Ascending aorta (tissue), 2 donors: ENCODE results near the gene AGMO. TPM values are rescaled to one million over a fixed set of nuclear protein-coding genes. Genes with fewer than 3 reads are reported as not detected.
"Not testable (repeated sequence)": the region's sequence is repeated elsewhere in the genome, so short reads cannot be mapped to it uniquely, and the experiment has no call there.

Experiments used
- DNase-seq, 2 donors: peaks; one replicate each; pipeline ENCODE4 v3.0.0-alpha.2; 2019; ENCODE audit warnings: low spot score in 2 of 2
- H3K27ac ChIP-seq, 2 donors: fragments of 200-600 bp; sonication (generic); one replicate each; pipeline ENCODE4 v1.5.1; 2016 to 2017; ENCODE audit warnings: mild to moderate bottlenecking in 1 of 2
- H3K27me3 ChIP-seq: fragments of 200-600 bp; sonication (generic); one replicate; pipeline ENCODE4 v1.5.1; 2017
- H3K36me3 ChIP-seq, 2 donors: fragments of 200-600 bp; sonication (generic); one replicate each; pipeline ENCODE4 v1.5.1; 2016
- H3K4me1 ChIP-seq, 2 donors: fragments of 200-600 bp; sonication (generic); one replicate each; pipeline ENCODE4 v1.5.1; 2016 to 2017; ENCODE audit warnings: mild to moderate bottlenecking in 1 of 2
- H3K4me3 ChIP-seq, 2 donors: fragments of 200-600 bp; sonication (generic); one replicate each; pipeline ENCODE4 v1.5.1; 2016 to 2017; ENCODE audit warnings: mild to moderate bottlenecking in 1 of 2
- H3K9me3 ChIP-seq, 2 donors: fragments of 200-600 bp; sonication (generic); one replicate each; pipeline ENCODE4 v1.5.1; 2016
- intact Hi-C: fragments of 100-400 bp; cut with DNase I; formaldehyde crosslinking; loops from one replicate; pipeline ENCODE4 v1.15.1; 2023
- total RNA-seq: library from RNA; depleted of rRNA; stranded (reverse); fragments of >200 nt; gene quantifications from one replicate; pipeline ENCODE4 v1.1.0, GENCODE V29; 2016
- TF ChIP-seq, protein P1 (sequence below), 3 experiments: fragments of 200-600 bp in 2 of 3; fragments of 450-650 bp in 1 of 3; sonication (generic) in 2 of 3; IDR thresholded peaks; one replicate each; pipeline ENCODE4 v1.5.1; 2016 to 2019; ENCODE audit warnings: antibody characterized with exemption in 3 of 3, mild to moderate bottlenecking in 1 of 3, moderate library complexity in 1 of 3

AGMO gene
- total RNA-seq, 1 donor from 2014 or later: not detected

DNA sequence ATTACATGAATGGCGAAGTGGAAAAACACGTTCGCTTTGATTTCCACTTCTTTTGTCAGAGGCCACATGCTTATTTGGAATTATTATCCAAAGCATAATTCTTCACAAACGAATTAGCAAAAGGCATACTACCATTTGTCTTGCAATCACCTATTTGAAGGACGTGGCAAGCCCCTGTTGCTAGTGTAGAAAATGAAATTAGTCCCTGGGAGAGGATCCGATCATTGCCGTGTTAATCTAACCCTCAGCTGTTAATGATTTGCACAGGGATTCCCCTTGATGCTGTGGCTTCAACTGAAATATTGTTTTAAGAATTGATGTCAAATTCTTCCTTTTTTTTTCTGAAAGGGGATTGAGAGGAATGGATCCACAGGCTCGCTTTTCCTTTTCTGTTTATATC, 4.6 kb downstream of the AGMO start:
- Histone ChIP-seq H3K36me3 (no peaks in the 10 kb centered on the region), H3K4me1 (peaks cover 0 to 12% of the 10 kb centered on the region in 2 donors), H3K9me3 (no peaks in the 10 kb centered on the region), H3K27ac (no peak overlapping the region), H3K27me3 (no peaks in the 10 kb centered on the region), H3K4me3 (no peak overlapping the region)
- no peak for DNase-seq
- TF ChIP-seq, protein P1, sequence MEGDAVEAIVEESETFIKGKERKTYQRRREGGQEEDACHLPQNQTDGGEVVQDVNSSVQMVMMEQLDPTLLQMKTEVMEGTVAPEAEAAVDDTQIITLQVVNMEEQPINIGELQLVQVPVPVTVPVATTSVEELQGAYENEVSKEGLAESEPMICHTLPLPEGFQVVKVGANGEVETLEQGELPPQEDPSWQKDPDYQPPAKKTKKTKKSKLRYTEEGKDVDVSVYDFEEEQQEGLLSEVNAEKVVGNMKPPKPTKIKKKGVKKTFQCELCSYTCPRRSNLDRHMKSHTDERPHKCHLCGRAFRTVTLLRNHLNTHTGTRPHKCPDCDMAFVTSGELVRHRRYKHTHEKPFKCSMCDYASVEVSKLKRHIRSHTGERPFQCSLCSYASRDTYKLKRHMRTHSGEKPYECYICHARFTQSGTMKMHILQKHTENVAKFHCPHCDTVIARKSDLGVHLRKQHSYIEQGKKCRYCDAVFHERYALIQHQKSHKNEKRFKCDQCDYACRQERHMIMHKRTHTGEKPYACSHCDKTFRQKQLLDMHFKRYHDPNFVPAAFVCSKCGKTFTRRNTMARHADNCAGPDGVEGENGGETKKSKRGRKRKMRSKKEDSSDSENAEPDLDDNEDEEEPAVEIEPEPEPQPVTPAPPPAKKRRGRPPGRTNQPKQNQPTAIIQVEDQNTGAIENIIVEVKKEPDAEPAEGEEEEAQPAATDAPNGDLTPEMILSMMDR (IDR thresholded peaks at IDR 0.05): no peak
- intact Hi-C loops: loop anchor here (10.0 kb wide), 1 partner anchor 508 kb away; no protein-coding TSS in a partner anchor

DNA sequence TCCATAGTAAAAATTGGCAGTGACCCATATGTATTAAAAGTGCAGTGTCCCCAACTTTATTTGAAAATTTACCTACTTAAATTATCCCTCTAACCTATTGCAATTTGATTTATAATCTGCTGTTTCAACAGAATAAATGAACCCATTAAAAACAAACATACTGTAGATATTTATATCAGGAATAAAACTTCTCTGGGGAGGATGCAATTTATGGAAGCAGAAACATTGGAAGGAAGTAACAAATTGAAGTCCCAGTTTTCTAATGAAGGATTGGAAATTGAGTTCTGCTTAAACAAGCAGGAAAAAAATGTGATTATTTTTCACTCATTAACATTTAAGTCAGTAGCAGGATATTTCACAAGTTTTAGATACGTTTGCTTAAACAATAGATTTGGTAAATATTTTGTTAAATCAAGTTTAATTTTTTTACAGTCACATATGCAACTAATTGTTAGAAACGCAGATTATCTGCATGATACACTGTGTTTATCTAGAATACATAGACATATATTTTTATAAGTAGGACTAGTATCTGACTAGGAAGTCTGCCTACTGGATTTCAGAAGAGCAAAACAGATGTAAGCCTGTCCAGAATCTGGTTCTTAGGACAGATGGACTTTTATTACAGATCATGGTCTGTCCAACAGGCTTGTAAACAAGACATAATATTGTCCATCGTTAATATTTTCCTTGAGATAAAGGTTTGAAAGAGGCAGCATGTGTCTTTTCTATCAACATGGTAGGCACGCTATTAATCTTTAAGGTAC, 5.3 kb downstream of the AGMO start:
- H3K27ac ChIP-seq: no peak overlapping the region
- no peaks in the 10 kb centered on the region for H3K36me3 ChIP-seq

DNA sequence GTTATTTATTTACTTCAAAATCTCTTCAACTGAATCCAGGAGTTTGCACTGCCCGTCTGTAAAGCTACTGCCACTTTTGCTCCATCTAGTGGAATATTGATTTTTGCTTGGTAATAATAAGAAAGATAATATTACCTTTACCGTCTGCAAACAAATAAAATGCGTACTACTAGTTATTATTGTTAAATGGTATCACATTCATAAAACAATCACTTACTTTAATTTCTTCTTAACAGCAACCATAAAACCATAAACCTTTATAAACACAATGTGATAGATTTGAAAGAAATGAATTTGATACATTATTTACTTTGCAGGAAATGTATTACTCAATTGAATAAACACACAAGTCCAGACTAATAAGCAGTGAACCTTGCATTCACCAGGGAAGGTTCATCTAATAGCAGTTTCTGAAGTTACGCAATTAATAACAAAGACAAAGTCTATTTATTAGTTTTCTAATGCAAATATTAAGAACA, 6.4 kb downstream of the AGMO start:
- no peak for DNase-seq
- H3K4me3 ChIP-seq: no peak overlapping the region
- H3K27me3 ChIP-seq: no peaks in the 10 kb centered on the region
- H3K27ac ChIP-seq: no peak overlapping the region
- H3K9me3 ChIP-seq: no peaks in the 10 kb centered on the region
- TF ChIP-seq, protein P1 (IDR thresholded peaks at IDR 0.05): no peak
- intact Hi-C loops: loop anchor here (10.0 kb wide), 1 partner anchor 509 kb away; no protein-coding TSS in a partner anchor
- H3K4me1 ChIP-seq: peaks cover 0 to 7% of the 10 kb centered on the region in 2 donors
- no peaks in the 10 kb centered on the region for H3K36me3 ChIP-seq

More for the DNA sequence above, 5.3 kb downstream of the AGMO start:
- TF ChIP-seq, protein P1 (IDR thresholded peaks at IDR 0.05): no peak
- Histone ChIP-seq H3K4me1 (peaks cover 0 to 12% of the 10 kb centered on the region in 2 donors), H3K4me3 (no peak overlapping the region), H3K27me3 (no peaks in the 10 kb centered on the region), H3K9me3 (no peaks in the 10 kb centered on the region)
- no peak for DNase-seq
- intact Hi-C loops: loop anchor here (10.0 kb wide), 1 partner anchor 508 kb away; no protein-coding TSS in a partner anchor

DNA sequence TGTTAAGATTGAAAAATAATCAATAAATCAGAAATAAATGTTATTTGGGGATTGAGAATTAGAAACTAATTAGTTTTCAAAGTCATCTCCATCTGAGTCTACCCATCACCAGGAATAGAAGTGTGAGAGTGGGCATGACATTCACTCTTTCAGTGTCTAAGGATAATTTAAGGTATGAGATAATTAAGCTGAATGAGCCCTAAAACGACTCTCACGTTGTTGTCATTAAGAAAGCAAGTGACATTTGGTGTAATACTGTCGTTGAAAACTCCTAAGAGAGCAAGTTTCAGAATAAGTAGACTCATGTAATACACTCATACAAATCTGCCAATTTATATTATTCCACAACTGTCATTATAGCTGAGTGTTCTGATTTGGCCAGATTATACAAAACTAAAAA, 7.1 kb downstream of the AGMO start:
- H3K4me3 ChIP-seq: no peak overlapping the region
- intact Hi-C loops: loop anchor here (10.0 kb wide), 1 partner anchor 510 kb away; no protein-coding TSS in a partner anchor

DNA sequence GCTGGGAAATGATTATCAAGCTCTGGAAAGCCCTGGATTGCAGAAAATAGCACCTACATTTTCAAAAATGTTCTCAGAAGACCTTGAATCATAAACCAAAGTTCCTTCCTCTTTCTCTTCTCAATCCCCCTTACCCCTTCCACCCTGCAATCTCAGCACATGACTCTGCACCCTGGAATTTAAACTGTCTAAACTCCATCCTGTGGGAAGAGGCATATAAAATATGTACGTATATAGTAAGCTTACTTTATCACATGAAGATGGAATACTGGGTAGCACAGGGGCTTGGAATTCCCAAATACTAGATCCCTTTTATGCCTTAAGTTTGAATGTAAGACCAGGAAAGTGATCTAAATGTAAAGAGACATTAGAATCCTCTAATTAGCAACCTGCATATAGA, 7.7 kb downstream of the AGMO start:
- H3K27ac ChIP-seq: no peak overlapping the region
- no peak for DNase-seq
- peaks cover 0 to 7% of the 10 kb centered on the region in 2 donors for H3K4me1 ChIP-seq
- no peak overlapping the region for H3K4me3 ChIP-seq
- intact Hi-C loops: loop anchor here (10.0 kb wide), 1 partner anchor 511 kb away; no protein-coding TSS in a partner anchor
- H3K27me3 ChIP-seq: no peaks in the 10 kb centered on the region
- TF ChIP-seq, protein P1 (IDR thresholded peaks at IDR 0.05): no peak
- H3K9me3 ChIP-seq: no peaks in the 10 kb centered on the region
- no peaks in the 10 kb centered on the region for H3K36me3 ChIP-seq

More for the DNA sequence above, 7.1 kb downstream of the AGMO start:
- DNase-seq: no peak
- H3K27me3 ChIP-seq: no peaks in the 10 kb centered on the region
- H3K9me3 ChIP-seq: no peaks in the 10 kb centered on the region
- no peaks in the 10 kb centered on the region for H3K36me3 ChIP-seq
- TF ChIP-seq, protein P1 (IDR thresholded peaks at IDR 0.05): no peak
- no peak overlapping the region for H3K27ac ChIP-seq
- H3K4me1 ChIP-seq: peaks cover 0 to 7% of the 10 kb centered on the region in 2 donors

DNA sequence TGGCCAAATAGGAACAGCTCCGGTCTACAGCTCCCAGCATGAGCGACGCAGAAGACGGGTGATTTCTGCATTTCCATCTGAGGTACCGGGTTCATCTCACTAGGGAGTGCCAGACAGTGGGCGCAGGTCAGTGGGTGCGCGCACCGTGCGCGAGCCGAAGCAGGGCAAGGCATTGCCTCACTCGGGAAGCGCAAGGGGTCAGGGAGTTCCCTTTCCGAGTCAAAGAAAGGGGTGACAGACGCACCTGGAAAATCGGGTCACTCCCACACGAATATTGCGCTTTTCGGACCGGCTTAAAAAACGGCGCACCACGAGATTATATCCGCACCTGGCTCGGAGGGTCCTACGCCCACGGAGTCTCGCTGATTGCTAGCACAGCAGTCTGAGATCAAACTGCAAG, 14.5 kb downstream of the AGMO start:
- H3K9me3 ChIP-seq, intact Hi-C loops, H3K36me3 ChIP-seq, DNase-seq, H3K4me3 ChIP-seq, H3K27ac ChIP-seq, H3K27me3 ChIP-seq, H3K4me1 ChIP-seq: not testable (repeated sequence)
